Spleen (tissue), 11 donors: ENCODE data around the gene CACNG1. TPM values are rescaled to one million over a fixed set of nuclear protein-coding genes. Genes with fewer than 3 reads are reported as not detected.
"Not testable (repeated sequence)": the region's sequence is repeated elsewhere in the genome, so short reads cannot be mapped to it uniquely, and the experiment has no call there.

Experiments
- DNase-seq: peaks from one replicate; pipeline ENCODE4 v3.0.0-alpha.2; 2020
- H3K27ac ChIP-seq, 8 donors: fragments of 200-600 bp; sonication (generic) in 7 of 8; 1 replicate in 4 of 8; 2 replicates in 4 of 8; pipeline versions ENCODE4 v1.5.0 to v1.8.0; 2016 to 2021; ENCODE audit warnings: inconsistent platforms in 4 of 8, mild to moderate bottlenecking in 4 of 8, moderate library complexity in 1 of 8
- H3K27me3 ChIP-seq, 7 donors: fragments of 200-600 bp; sonication (generic) in 6 of 7; replicated peaks in 1 of 7; 1 replicate in 4 of 7; 2 replicates in 3 of 7; pipeline versions ENCODE4 v1.5.0 to v1.8.0; 2016 to 2021; ENCODE audit warnings: inconsistent platforms in 3 of 7, mild to moderate bottlenecking in 1 of 7
- H3K36me3 ChIP-seq, 6 donors: fragments of 200-600 bp; sonication (generic) in 5 of 6; 1 replicate in 4 of 6; 2 replicates in 2 of 6; pipeline versions ENCODE4 v1.5.0 to v1.8.0; 2016 to 2021; ENCODE audit warnings: inconsistent platforms in 2 of 6
- H3K4me1 ChIP-seq, 6 donors: fragments of 200-600 bp; sonication (generic) in 5 of 6; 1 replicate in 3 of 6; 2 replicates in 3 of 6; pipeline versions ENCODE4 v1.5.0 to v1.8.0; 2016 to 2021; ENCODE audit warnings: inconsistent platforms in 3 of 6
- H3K4me3 ChIP-seq, 8 donors: fragments of 200-600 bp; sonication (generic) in 7 of 8; 1 replicate in 4 of 8; 2 replicates in 4 of 8; pipeline versions ENCODE4 v1.5.0 to v1.8.0; 2016 to 2021; ENCODE audit warnings: inconsistent platforms in 4 of 8, mild to moderate bottlenecking in 4 of 8, moderate library complexity in 2 of 8
- H3K9me3 ChIP-seq, 8 donors: fragments of 200-600 bp; sonication (generic) in 7 of 8; 1 replicate in 4 of 8; 2 replicates in 4 of 8; pipeline versions ENCODE4 v1.5.0 to v1.8.0; 2016 to 2021; ENCODE audit warnings: inconsistent platforms in 4 of 8
- CTCF ChIP-seq, 11 experiments: fragments of 200-600 bp in 7 of 11; fragments of 450-650 bp in 4 of 11; sonication (generic) in 4 of 11; IDR thresholded peaks in 8 of 11; conservative IDR thresholded peaks in 3 of 11; 1 replicate in 7 of 11; 2 replicates in 4 of 11; pipeline versions ENCODE4 v1.4.0 to v1.8.0; 2016 to 2021; ENCODE audit warnings: antibody characterized with exemption in 11 of 11, inconsistent platforms in 4 of 11, mild to moderate bottlenecking in 1 of 11
- POLR2A ChIP-seq, 3 donors: fragments of 450-650 bp; IDR thresholded peaks; one replicate each; pipeline ENCODE4 v1.5.1; 2017; ENCODE audit warnings: antibody characterized with exemption in 3 of 3, mild to moderate bottlenecking in 1 of 3
- POLR2AphosphoS5 ChIP-seq, 3 donors: sonication (generic); formaldehyde crosslinking; IDR thresholded peaks; one replicate each; pipeline ENCODE4 v1.5.1; 2017; ENCODE audit warnings: antibody characterized with exemption in 3 of 3
- WGBS, 5 donors: extraction: QIAGEN DNeasy Blood & Tissue Kit in 3 of 5; methylation state at CpG; one replicate each; pipeline versions ENCODE4 v1.1.5 to v1.1.7; 2013 to 2018; 5-methylcytosine and 5-hydroxymethylcytosine counted together
- intact Hi-C: fragments of 100-400 bp; cut with DNase I; formaldehyde crosslinking; loops from one replicate; pipeline ENCODE4 v1.15.0; 2023; ENCODE audit warnings: low total_unique reads
- polyA plus RNA-seq, 3 donors: library from polyadenylated mRNA; stranded (reverse); fragments of 200-250 nt; gene quantifications; one replicate each; pipeline ENCODE4 v1.2.1, GENCODE V29; 2013
- total RNA-seq, 7 donors: library from RNA; depleted of rRNA in 3 of 7; stranded (reverse); fragments of >200 nt in 3 of 7; fragmentation: NEBNext Ultra II Directional in 4 of 7; extraction: Animal tissue kit (Norgen Biotek cat#: 25700) in 4 of 7; gene quantifications; one replicate each; pipeline versions ENCODE4 v1.1.0 to v1.2.1, GENCODE V29; 2016 to 2021
- donor health status: healthy with polysubstance abuse.
- donor health status: DM: no; HTN: no; CAD: no; lungs with moderate emphysema.
- donor health status: DM: no; HTN: no; CAD: no.
- donor health status: Bipolar disorder and iron deficiency.
- donor health status: healthy.
- donor health status: DM: no; HTN: no; CAD: no.
- donor health status: DM: yes; HTN: yes; CAD: no.

CACNG1 gene
- total and polyA plus RNA-seq, 10 donors, result not detected

DNA sequence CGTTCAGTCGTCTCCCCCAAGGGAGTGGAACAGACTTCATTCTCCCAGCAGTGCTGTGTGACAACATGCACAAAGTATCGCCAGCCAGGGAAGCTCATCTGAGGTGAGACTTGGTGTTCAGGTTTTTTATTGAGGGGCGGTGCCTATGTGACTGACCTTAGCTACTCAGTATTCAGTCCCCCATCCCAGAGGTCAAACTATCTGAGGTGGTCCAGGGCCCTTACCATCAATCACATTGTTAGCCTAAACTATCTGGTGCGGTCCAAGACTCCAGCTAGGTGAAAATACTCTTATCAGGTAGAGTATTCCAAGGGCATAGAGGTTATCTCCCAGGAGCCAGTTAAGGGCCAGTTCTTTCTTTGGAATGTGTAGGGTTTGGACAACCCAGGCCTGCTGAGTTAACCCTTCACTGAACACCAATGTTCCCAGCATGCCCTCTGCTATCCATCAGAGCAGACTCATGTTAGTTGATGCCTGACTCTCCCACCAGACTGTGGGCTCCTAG, 5.4 kb upstream of the CACNG1 start:
- no peaks in the 10 kb centered on the region for H3K4me1 ChIP-seq
- WGBS, 5 donors, result 45 to 76% (median 52%) methylated on average over 5 of the region's 5 CpGs
- intact Hi-C loops, result no loop called here
- H3K36me3 ChIP-seq, result no peaks in the 10 kb centered on the region
- peaks cover 0 to 2% (median 0%) of the 10 kb centered on the region in 7 donors for H3K27me3 ChIP-seq
- H3K4me3 ChIP-seq, result no peak overlapping the region
- DNase-seq, result no peak
- H3K9me3 ChIP-seq, result no peaks in the 10 kb centered on the region
- no peak overlapping the region for H3K27ac ChIP-seq
- no peak for TF ChIP-seq POLR2A (IDR thresholded peaks at IDR 0.05)
- no peak for TF ChIP-seq POLR2AphosphoS5 (IDR thresholded peaks at IDR 0.05)
- TF ChIP-seq CTCF (IDR thresholded peaks at IDR 0.05 in 8 of 11, conservative IDR thresholded peaks at IDR 0.05 in 3 of 11), result no peak

DNA sequence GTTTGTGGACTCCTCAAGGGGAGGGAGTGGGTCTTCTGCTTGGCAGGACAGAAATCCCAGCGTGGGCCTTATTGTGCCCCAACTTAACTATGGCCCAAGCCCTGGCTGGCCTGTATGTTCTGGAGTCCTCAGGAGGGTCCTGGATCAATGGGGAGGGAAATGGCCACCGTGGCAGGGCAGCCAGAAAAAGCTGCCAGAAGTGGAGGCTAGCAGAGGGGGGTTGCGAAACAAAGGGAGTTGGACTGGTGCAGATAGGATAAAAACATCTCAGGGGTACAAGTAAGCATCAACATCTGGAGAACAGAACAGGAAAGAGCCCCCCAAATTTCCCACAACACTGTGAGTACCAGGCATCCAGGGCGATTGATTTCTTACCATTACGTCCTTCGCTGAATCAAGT, 3.7 kb upstream of the CACNG1 start:
- 82 to 88% (median 86%) methylated on average over 6 of the region's 6 CpGs for WGBS, 5 donors
- H3K27ac ChIP-seq, result no peak overlapping the region
- H3K4me3 ChIP-seq, result no peak overlapping the region
- H3K9me3 ChIP-seq, result no peaks in the 10 kb centered on the region
- no peaks in the 10 kb centered on the region for H3K4me1 ChIP-seq
- no peaks in the 10 kb centered on the region for H3K36me3 ChIP-seq
- TF ChIP-seq POLR2AphosphoS5 (IDR thresholded peaks at IDR 0.05) (no peak), CTCF (IDR thresholded peaks at IDR 0.05 in 8 of 11, conservative IDR thresholded peaks at IDR 0.05 in 3 of 11) (no peak), POLR2A (IDR thresholded peaks at IDR 0.05) (no peak)
- DNase-seq, result no peak
- no peaks in the 10 kb centered on the region for H3K27me3 ChIP-seq
- intact Hi-C loops, result no loop called here

DNA sequence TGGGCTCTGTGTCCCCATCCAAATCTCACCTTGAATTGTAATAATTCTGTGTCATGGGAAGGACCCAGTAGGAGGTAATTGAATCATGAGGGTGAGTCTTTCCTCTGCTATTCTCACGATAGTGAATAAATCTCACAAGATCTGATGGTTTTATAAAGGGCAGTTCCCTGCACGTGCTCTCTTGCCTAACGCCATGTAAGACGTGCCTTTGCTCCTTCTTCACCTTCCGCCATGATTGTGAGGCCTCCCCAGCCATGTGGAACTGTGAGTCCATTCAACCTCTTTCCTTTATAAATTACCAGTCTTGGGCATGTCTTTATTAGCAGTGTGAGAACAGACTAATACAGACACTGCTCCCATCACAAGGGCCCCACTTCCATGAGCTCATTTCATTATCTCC, 3.2 kb upstream of the CACNG1 start:
- H3K4me3 ChIP-seq, H3K27me3 ChIP-seq, DNase-seq, H3K27ac ChIP-seq, H3K36me3 ChIP-seq, H3K9me3 ChIP-seq, intact Hi-C loops, H3K4me1 ChIP-seq: not testable (repeated sequence)
- WGBS, 5 donors, result 91 to 96% (median 94%) methylated on average over 5 of the region's 5 CpGs

- intact Hi-C loops, result no loop called here
- DNase-seq, result no peak
- Histone ChIP-seq H3K36me3 (no peaks in the 10 kb centered on the region), H3K4me1 (no peaks in the 10 kb centered on the region), H3K9me3 (peaks cover 0 to under 1% (median 0%) of the 10 kb centered on the region in 8 donors), H3K27me3 (no peaks in the 10 kb centered on the region), H3K27ac (no peak overlapping the region), H3K4me3 (no peak overlapping the region)
- TF ChIP-seq POLR2AphosphoS5 (IDR thresholded peaks at IDR 0.05), result no peak
- TF ChIP-seq POLR2A (IDR thresholded peaks at IDR 0.05), result no peak
- no peak for TF ChIP-seq CTCF (IDR thresholded peaks at IDR 0.05 in 8 of 11, conservative IDR thresholded peaks at IDR 0.05 in 3 of 11)
- WGBS, 5 donors, result 79 to 93% (median 85%) methylated on average over 7 of the region's 7 CpGs
Observed at GRCh38 chr17:67041531-67041930, 2.8 kb upstream of the CACNG1 start.
